ENCODE measurements around the gene PRKD2. TPM values are rescaled to one million over a fixed set of nuclear protein-coding genes. Genes with fewer than 3 reads are reported as not detected.
"Not testable (repeated sequence)": the region's sequence is repeated elsewhere in the genome, so short reads cannot be mapped to it uniquely, and the experiment has no call there.

Gene PRKD2
- total RNA-seq, 1 experiment from 2014 or later, result 17.3 TPM

GRCh38 chr19:46634045-46634655, 82.8 kb downstream of the PRKD2 start:
- peak; percentile 69 for DNase-seq (ENCODE audit: low read depth)

GRCh38 chr19:46633130-46633529, 83.8 kb downstream of the PRKD2 start:
- no peak for DNase-seq (ENCODE audit: low read depth)

- DNase-seq (ENCODE audit: low read depth), result no peak
These were observed 85.4 kb downstream of the PRKD2 start for GRCh38 chr19:46631481-46631880.

- DNase-seq (ENCODE audit: low read depth), result no peak
These were observed 86.2 kb downstream of the PRKD2 start for GRCh38 chr19:46630586-46631205.

- DNase-seq (ENCODE audit: low read depth), result no peak
These were observed 87.3 kb downstream of the PRKD2 start for GRCh38 chr19:46629546-46630025.

GRCh38 chr19:46628970-46629369, 87.9 kb downstream of the PRKD2 start:
- DNase-seq (ENCODE audit: low read depth), result not testable (repeated sequence)

GRCh38 chr19:46626446-46626845, 90.5 kb downstream of the PRKD2 start:
- DNase-seq (ENCODE audit: low read depth), result no peak

GRCh38 chr19:46625731-46626130, 91.2 kb downstream of the PRKD2 start:
- DNase-seq (ENCODE audit: low read depth), result no peak

GRCh38 chr19:46624958-46625661, 91.8 kb downstream of the PRKD2 start, which contains the start of gene PTGIR:
Gene PTGIR, minus strand, starts transcription at chr19:46625089. Its CDS starts 864 bp downstream, at chr19:46624225.
- DNase-seq (ENCODE audit: low read depth), result no peak

Other genes starting within 250 kb of the PRKD2 start
- 74.8 and 80.1 TPM in 2 replicates for gene PNMA8A, start 245.6 kb downstream of the PRKD2 start, total RNA-seq (2014; rRNA removed)
- 0.19 TPM in 1 of 2 replicates, not detected in the other for gene PNMA8B, start 221.2 kb downstream of the PRKD2 start, total RNA-seq (2014; rRNA removed)
- gene CALM3, start 115.8 kb downstream of the PRKD2 start, total RNA-seq (2014; rRNA removed), result 247 and 279 TPM in 2 replicates
- gene PTGIR, start 92.0 kb downstream of the PRKD2 start, total RNA-seq (2014; rRNA removed), result not detected in 2 replicates
- gene GNG8, start 80.9 kb downstream of the PRKD2 start, total RNA-seq (2014; rRNA removed), result not detected in 2 replicates
- 1.7 and 1.8 TPM in 2 replicates for gene DACT3, start 55.9 kb downstream of the PRKD2 start, total RNA-seq (2014; rRNA removed)
- gene FKRP, start 28.9 kb upstream of the PRKD2 start, total RNA-seq (2014; rRNA removed), result 29.7 and 33.8 TPM in 2 replicates
- gene STRN4, start 29.3 kb upstream of the PRKD2 start, total RNA-seq (2014; rRNA removed), result 78.1 and 83.9 TPM in 2 replicates
- 68.0 and 77.1 TPM in 2 replicates for gene SLC1A5, start 71.5 kb upstream of the PRKD2 start, total RNA-seq (2014; rRNA removed)
- 160 and 175 TPM in 2 replicates for gene AP2S1, start 133.7 kb upstream of the PRKD2 start, total RNA-seq (2014; rRNA removed)
- gene ARHGAP35, start 143.9 kb upstream of the PRKD2 start, total RNA-seq (2014; rRNA removed), result 23.4 and 29.3 TPM in 2 replicates